Renal cortical epithelial cell (primary cell): ENCODE results near the gene HEATR5B. TPM values are rescaled to one million over a fixed set of nuclear protein-coding genes. Genes with fewer than 3 reads are reported as not detected.
"Not testable (repeated sequence)": the region's sequence is repeated elsewhere in the genome, so short reads cannot be mapped to it uniquely, and the experiment has no call there.

Experiments used
- DNase-seq: peaks from one replicate; pipeline ENCODE4 v3.0.0-alpha.2; 2011; ENCODE audit warnings: low read depth
- total RNA-seq: library from RNA; depleted of rRNA; stranded (reverse); fragments of >200 nt; gene quantifications from 2 replicates; pipeline ENCODE4 v1.2.3, GENCODE V29; 2014

HEATR5B gene
- total RNA-seq, 1 donor from 2014 or later: 31.6 TPM

DNA sequence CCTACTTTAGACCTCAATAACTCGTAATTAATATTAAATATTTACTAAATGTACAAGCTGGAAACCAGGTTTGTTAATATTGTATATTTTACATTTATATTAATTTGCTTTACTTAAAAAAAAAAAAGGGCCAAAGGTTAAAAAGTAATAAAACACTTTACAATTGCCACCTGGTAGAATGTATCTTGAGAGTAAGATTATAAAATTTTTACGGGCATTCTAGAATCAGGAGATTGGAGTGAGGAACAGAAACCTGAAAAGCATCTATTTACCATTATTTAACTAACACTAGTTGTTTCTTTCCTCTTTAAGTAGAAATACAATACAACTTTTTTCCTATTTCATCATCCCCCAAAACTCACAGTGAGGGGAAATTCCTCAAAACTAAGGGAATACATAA, 102.3 kb downstream of the HEATR5B start:
- no peak for DNase-seq

DNA sequence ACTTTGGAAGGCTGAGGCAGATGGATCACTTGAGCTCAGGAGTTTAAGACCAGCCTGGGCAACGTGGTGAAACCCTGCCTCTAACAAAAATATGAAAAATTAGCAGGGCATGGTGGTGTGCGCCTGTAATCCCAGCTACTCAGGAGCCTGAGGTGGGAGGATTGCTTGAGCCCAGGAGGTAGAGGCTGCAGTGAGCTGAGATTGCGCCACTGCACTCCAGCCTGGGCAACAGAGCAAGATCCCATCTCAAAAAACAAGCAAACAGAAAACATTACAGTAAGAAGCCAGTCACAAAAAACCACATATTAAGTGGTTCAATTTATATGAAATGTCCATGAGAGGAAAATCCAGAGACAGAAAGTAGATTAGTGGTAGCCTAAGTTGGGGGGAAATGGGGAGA, 105.2 kb downstream of the HEATR5B start:
- DNase-seq: not testable (repeated sequence)

DNA sequence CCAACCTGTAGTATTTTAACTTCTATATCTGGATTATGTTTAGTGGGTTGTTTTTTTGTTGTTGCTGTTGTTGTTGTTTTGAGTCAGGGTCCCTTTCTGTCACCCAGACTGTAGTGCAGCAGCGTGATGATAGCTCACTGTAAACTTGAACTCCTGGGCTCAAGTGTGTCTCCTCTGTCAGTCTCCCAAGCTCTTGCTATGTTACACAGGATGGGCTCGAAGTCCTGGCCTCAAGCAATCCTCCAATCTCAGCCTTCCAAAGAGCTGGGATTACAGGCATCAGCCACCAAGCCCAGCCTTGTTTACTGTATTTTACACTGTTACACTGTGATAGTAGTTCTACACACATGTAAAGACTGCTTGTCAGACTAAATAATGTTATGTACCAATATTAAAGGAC, 108.1 kb downstream of the HEATR5B start:
- DNase-seq: no peak

DNA sequence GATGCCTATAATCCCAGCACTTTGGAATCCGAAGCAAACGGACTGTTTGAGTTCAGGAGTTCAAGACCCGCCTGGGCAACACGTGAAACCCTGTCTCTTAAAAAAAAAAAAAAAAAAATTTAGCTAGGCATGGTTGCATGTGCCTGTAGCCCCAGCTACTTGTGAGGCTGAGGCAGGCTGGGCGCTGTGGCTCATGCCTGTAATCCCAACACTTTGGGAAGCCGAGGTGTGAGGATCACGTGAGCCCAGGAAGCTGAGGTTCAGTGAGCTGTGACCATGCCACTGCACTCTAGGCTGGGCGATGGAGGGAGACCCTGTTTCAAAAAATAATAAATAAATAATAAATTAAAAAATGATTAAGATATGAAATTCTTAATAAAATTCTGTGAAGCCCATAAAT, 108.9 kb downstream of the HEATR5B start:
- no peak for DNase-seq

DNA sequence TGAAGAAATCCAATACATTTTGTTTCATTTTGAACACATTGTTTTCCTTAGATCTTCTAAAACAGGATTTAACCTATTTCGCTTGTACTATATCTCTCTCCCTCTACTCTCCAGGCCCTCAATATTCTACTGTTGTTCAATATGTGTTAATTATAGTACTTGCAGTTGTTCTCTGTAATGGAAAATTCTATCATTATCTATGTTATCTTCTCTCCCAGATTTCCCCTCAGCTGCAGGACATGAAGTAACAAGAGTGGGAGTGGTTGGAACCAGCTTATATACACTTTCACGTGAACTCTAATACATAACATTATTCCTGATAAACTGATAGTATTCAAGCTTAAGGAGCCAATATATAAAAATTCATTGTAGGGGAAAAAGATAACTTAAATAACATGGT, 110.9 kb downstream of the HEATR5B start:
- DNase-seq: no peak

DNA sequence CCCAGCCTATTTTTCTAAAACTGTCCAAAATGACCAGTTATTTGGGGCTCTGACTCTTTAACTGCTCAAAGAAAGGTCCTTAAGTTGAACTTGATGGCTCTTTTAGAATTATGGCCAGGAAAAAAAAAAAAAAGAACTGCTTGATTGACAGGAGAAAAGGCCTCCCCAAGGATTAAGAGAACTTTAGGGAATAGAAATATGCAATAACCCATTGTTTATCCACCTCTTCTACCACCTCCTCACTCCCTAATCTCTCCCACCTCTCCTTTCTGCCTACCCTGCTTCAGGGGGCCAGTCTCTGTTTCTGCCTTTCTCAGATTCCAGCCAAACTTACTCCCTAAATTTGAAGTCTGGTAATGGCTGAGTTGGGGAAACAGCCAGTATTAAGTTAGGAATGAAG, 112.2 kb downstream of the HEATR5B start:
- no peak for DNase-seq

DNA sequence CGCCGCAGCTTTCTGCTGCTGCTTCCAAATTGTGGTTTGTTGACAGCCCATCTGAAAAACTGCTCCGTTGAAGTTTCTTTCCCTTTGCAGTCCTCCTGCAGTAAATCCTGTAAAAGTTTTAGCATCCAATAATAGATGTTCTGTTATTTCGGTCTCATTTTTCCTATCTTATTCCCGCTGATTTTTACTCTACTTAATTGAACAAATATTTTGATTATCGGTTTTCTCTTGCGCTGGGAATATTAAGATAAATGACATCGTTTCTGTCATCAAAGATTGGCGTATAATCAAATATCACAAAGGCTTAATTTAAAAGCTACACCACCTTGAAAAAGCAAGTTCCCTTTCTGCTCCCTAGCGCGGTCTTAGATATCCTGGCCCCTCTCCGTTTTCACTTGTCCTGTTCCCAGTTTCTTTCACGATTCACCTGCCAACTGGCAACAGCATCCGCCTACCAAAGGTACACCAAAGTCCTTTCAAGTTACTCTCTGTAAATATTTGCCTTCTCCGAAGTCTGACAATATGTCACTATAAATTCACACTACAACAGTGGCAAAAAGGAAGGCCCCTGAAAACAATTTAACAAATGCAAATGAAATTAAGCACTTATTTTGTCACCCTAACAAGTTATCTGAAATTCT, 116.8 kb downstream of the HEATR5B start:
- no peak for DNase-seq

DNA sequence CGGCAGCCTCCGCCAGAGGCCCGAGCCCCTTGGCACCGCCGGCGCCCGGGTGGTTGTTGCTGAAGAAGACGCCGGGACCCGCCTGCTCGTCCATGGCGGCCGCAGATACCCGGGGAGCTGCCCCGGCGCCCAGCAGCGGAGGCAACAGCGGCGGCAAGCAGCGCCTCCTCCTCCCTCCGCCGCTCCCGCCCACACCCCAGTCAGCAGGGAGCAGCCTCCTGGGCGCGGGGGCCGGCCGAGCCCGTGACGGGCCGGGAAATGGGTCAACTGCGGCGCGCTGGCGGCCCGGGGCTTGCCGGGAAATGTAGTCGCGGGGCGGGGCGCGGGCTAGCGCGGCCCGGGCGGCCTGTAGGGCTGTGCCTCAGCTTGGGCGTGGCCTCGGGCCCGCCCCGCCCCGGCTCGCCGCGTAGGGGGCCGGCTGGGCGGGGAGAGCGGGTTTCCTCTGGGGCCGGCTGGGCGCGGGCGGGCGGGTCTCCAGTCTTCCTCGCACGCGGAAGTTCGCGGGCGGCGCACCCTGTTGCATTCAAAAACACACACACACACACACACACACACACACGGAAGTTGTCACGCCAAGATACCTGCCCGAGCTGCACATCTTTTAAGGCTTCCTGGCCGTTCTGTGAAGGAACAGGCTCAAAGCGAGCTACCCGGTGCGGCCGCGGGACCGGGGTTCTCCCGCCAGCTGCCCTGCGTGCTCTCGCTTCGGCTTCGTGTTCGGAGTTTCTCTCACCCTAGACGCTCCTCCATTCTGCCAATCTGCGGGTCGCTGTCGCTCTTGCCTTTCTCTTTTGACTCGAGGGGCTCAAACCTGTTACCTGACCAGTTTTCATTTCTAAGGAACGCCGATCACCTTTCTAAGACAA, 117.6 kb downstream of the HEATR5B start, which contains the start of gene STRN:
STRN (minus strand) TSS at position 167 of the 866 bp plus-strand sequence; CDS start at position 94, 73 bp downstream.
- peak; percentile 81 for DNase-seq

DNA sequence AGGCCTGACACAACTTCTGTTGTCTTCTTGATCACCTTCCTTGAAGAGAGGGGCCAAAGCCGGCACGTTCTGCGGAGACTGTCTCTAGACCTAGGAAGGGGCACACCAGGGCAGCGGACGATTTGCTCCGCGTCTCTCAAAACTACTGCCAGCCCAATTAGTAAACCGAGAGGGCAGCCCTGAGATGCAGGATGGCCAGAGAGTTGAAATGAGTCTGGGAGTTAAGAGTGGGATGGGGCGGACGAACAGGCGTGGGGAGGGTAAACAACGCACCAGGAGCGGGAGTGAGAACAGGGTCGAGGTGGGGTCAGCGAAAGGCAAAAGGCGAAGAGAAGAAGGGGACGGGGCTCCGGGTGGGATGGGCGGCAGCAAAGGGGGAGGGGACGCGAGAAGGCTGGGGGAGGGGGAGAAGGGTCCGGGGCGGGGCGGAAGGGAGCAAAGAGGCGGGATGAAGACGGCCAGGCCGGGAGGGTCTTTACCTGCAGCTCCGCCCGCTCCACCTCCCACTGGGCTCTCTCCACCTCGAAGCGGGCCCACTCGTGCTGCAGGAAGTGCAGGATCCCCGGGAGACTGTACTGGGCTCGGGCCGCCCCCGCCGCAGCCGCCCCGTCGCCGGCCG, 118.3 kb downstream of the HEATR5B start:
- no peak for DNase-seq

DNA sequence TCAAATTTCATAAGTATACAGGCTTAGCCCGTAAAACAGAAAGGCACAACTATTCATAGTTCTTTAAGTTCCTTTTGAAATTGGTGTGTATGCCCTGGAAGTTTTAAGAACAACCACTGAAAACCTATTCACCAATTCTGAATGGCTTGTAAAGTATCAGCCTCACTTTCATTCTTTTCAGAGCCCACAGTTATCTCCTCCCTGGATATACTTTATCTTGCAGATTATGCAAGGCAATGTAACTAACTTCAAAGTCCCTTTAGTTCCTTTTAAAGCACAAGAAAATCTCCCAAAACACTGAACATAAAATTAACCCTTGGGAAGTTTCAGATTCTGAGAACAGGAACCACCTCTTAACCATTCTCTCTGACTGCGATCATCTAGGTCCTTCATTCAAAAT, 119.0 kb downstream of the HEATR5B start:
- no peak for DNase-seq

DNA sequence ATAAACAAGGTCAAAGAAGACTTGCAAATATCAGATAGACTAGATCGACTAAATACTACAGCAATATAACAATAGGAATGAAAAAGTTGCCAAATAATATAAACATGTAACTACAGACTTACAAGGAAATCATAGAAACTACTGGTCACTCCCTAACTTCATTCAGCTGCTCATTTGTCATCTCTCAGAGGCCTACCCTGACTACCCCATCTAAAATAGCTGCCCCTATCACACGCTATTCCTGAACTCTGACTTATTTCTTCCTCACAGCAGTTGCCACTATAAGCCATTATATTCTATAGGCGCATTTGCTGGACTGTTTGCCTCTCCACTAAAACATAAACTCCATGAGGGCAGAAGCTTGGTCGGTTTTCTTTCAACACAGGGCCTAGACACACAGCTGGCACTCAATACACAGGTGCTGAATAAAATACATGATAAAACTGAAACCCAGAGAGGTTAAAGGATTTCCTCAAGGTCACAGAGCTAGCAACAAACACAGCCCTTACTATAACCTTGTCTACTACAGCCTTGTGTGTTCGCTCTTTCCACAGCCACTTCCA, 119.6 kb downstream of the HEATR5B start:
- no peak for DNase-seq

DNA sequence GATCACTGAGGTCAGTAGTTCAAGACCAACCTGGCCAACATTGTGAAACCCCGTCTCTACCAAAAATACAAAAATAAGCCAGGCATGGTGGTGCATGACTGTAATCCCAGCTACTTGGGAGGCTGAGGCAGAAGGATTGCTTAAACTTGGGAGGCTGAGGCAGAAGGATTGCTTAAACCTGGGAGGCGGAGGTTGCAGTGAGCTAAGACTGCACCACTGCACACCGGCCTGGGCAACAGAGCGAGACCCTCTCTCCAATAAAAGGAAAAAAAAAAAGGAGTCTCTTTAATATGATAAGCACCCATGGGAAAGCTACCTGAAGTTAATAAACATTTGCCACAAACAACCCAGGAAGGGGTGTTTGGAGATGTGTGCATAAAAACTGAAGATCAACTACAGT, 120.4 kb downstream of the HEATR5B start:
- DNase-seq: no peak

DNA sequence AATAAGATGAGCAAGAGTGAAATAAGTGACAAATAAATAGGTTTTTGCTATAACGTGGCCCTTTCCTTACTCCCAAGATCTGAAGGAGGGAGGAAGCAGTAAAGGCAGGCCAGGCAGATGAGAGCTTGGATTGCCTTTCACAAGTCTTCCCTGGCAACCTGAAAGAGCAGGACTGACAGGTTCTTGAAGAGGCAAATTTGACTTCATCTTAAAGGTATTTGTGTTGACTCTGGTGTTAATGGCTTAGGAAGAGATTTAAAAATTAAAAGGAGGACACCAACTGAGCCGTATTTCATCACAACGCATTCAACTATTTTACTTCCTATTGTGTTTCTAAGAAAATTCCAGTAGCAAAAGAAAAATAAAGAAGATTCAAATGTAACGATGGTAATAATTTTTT, 121.1 kb downstream of the HEATR5B start:
- DNase-seq: no peak

DNA sequence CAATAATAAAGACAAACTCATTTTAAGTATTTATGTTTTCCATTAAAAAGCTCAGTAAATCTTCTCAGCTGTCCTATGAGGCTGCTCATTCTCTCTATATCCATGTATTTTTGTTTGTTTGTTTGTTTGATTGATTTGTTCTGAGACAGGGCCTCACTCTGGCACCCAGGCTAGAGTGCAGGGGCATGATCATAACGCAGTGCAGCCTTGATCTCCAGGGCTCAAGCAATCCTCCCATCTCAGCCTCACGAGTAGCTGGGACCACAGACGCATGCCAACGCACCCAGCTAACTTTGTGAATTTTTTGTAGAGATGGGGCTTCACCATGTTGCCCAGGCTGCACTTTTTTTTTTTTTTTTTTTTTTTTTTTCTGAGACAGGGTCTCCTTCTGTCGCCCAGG, 123.4 kb downstream of the HEATR5B start:
- DNase-seq: no peak

DNA sequence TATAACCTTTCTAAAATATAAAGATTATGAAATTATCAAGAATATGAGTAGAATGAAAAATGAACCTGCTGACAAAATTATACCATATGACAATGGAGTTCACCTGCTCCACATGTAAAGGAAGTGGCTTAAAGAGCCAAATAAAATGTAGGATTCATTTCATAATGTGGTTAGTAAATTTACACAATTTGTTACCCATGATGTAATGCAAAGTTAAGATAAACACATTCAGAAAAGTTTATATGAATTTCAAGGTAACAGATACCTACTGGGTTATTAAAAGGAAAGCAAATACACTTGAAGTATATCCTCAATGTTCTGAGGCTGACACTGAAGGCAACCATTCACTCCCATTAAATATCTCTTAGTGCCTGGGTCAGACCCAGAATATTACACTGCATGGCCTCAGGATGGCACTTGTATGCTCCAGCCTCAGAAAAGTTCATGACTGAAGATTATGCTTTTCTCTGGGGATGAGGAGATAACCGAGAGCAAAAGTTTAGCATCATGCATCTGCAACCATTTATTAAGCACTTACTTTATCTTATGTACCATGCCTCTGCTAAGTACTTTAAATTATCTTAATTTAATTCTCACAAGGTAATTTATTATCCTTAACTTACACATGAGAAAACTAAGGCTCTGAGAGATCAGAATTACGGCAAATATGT, 124.0 kb downstream of the HEATR5B start:
- DNase-seq: no peak

DNA sequence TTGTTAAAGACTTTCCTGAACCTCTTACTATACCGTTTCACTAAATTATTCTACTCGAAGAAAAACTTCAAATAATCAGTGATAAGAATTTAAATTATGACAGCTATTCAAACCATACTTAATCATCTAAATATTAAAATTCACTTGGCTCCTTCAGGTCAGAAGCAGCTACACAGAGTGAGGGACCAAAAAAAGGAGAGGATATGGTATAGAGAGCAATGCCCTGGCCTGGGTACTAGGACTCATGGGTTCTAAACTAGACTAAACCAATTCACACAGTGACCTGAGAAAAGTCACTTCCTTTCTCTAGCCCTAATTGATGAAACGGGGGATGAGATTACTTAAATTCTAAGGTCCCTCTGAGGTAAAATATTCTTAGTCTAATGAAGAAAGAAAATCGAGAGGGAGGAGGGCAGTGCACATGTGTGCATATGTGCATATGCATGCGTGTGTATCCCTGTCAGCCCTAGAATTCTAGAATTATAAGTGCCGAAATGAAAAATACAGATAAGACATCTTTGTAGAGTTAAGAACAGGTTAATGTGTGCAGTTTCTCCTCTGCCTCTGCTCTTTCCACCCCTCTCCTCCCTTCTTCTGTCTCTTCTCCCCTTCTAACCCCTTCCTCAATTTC, 129.1 kb downstream of the HEATR5B start:
- no peak for DNase-seq

DNA sequence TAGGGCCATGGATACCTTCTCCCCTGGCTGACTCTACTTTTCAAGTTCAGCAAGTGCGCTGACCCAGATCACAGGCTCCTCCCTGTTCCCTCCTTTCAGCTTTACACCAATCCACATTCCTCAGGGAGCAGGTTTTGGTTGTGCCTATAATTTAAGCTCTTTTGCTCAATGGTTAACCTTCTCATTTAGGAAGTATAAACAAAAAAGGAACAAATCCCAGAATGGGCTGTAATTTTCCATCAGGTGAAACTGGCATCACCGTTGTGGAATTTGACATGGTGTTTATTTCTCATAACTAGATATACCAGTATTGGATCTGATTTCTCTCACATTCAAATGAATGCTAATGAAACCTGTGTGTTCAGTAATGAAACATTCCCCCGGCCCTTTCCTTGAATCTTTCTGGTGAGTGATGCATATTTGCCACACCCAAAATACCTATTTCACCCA, 131.4 kb downstream of the HEATR5B start:
- peak; percentile 78 for DNase-seq

DNA sequence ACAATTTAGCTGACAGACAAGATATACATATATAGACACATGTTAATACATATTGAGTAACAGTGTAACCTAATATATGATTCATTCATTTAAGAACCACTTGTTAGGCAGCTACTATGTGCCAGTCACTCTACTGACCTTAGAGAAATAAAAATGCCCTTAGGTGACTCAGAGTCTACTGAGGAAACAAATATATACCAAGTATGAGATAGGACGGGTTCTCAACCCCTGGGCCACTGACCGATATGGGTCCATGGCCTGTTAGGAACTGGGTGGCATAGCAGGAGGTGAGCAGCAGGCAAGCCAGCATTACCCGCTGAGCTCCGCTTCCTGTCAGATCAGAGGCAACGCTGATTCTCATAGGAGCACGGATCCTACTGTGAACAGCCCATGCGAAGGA, 132.6 kb downstream of the HEATR5B start:
- DNase-seq: peak; percentile 69

DNA sequence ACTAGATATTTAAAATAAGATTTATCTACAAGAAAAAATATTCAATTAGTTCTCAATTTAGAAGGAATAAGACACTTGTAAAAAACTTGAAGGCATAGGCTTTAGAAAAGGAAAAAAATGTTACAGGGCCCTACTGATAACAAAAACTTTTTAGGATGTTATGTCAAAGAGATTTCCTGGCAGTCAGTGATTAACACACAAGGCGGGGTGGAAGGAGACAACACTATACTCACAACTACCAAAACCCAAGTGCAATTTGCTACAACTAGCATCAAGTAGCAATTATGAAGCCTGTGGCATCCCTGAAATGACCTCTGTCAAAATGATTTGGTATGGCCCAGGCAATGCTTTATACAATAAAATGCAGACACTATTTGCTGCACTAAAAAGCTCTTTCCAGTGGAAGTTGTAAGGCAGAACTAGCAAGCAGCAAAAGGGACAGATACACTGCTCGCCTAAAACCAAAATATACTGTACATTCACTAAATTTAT, 133.1 kb downstream of the HEATR5B start:
- DNase-seq: no peak

DNA sequence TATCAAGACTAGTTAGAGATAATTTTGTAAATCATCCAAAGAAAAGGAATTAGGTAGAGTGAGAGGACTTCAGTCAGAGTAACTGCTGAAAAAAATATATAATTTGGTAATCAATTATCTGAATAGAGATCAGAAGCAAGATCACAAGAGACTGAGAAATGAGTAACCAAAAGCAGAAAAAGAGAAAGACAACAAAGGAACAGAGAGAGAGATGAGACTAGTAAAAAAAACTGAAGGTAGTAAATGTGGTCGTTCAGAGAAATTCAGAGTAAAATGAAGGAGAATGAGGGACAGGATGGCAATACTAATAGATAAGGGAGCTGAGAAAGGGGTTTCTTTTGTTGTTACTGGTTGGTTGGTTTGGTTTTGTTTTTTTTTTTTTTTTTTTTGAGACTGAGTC, 134.3 kb downstream of the HEATR5B start:
- no peak for DNase-seq

DNA sequence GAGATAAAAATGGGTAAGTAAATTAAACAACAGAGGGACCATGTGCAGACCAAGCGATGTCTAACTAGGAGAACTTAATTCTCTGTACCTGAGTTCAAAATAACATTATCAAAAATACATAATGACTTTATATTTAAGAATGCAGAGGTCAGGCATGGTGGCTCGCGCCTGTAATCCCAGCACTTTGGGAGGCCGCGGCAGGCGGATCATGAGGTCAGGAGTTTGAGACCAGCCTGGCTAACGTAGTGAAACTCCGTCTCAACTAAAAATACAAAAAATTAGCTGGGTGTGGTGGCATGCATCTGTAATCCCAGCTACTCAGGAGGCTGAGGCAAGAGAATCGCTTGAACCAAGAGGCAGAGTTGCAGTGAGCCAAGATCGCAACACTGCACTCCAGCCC, 138.9 kb downstream of the HEATR5B start:
- DNase-seq: not testable (repeated sequence)
